Thyroid gland (tissue), 4 donors: ENCODE results near the gene CACNA2D3. TPM values are rescaled to one million over a fixed set of nuclear protein-coding genes. Genes with fewer than 3 reads are reported as not detected.

Experiments
- DNase-seq, 2 donors: peaks; one replicate each; pipeline ENCODE4 v3.0.0-alpha.2; 2019
- H3K27ac ChIP-seq, 3 donors: fragments of 200-600 bp; sonication (generic); 1 replicate in 2 of 3; 2 replicates in 1 of 3; pipeline ENCODE4 v1.5.1; 2016 to 2019; ENCODE audit warnings: mild to moderate bottlenecking in 1 of 3, moderate library complexity in 1 of 3
- H3K27me3 ChIP-seq: fragments of 200-600 bp; sonication (generic); one replicate; pipeline ENCODE4 v1.5.1; 2019
- H3K36me3 ChIP-seq, 2 donors: fragments of 200-600 bp; sonication (generic); one replicate each; pipeline ENCODE4 v1.5.1; 2016 to 2019
- H3K4me1 ChIP-seq, 2 donors: fragments of 200-600 bp; sonication (generic); one replicate each; pipeline ENCODE4 v1.5.1; 2017 to 2019
- H3K4me3 ChIP-seq, 3 donors: fragments of 200-600 bp; sonication (generic); replicated peaks in 1 of 3; 1 replicate in 2 of 3; 2 replicates in 1 of 3; pipeline ENCODE4 v1.5.1; 2016; ENCODE audit warnings: mild to moderate bottlenecking in 1 of 3
- H3K9me3 ChIP-seq: fragments of 200-600 bp; sonication (generic); one replicate; pipeline ENCODE4 v1.5.1; 2017
- CTCF ChIP-seq, 6 experiments: fragments of 200-600 bp in 3 of 6; fragments of 450-650 bp in 3 of 6; sonication (generic) in 3 of 6; IDR thresholded peaks; one replicate each; pipeline ENCODE4 v1.5.1; 2016 to 2019; ENCODE audit warnings: antibody characterized with exemption in 6 of 6, mild to moderate bottlenecking in 2 of 6, inconsistent platforms in 1 of 6, moderate library complexity in 1 of 6
- POLR2A ChIP-seq, 2 donors: fragments of 450-650 bp; IDR thresholded peaks; one replicate each; pipeline ENCODE4 v1.6.1; 2017; ENCODE audit warnings: antibody characterized with exemption in 2 of 2, mild to moderate bottlenecking in 2 of 2, moderate library complexity in 1 of 2
- WGBS, 2 donors: methylation state at CpG; one replicate each; pipeline ENCODE4 v1.1.5; 2017; 5-methylcytosine and 5-hydroxymethylcytosine counted together
- intact Hi-C: fragments of 100-400 bp; cut with DNase I; formaldehyde crosslinking; loops from one replicate; pipeline ENCODE4 v1.15.1; 2023
- total RNA-seq, 4 donors: library from RNA; depleted of rRNA; stranded (reverse); fragments of >200 nt; gene quantifications; one replicate each; pipeline ENCODE4 v1.2.3, GENCODE V29; 2016

The CACNA2D3 gene
- total RNA-seq, 4 donors from 2014 or later = 2.9 to 4.8 (median 4.5) TPM

GRCh38 chr3:54935869-54936268 is 813.5 kb downstream of the CACNA2D3 start:
- Histone ChIP-seq H3K36me3 (no peaks in the 10 kb centered on the region), H3K4me1 (no peaks in the 10 kb centered on the region), H3K9me3 (no peaks in the 10 kb centered on the region), H3K27ac (no peak overlapping the region), H3K4me3 (no peak overlapping the region), H3K27me3 (no peaks in the 10 kb centered on the region)
- DNase-seq = no peak
- intact Hi-C loops = no loop called here
- no peak for TF ChIP-seq CTCF (IDR thresholded peaks at IDR 0.05)
- no peak for TF ChIP-seq POLR2A (IDR thresholded peaks at IDR 0.05)
- 89 to 93% methylated on average over 3 of the region's 3 CpGs for WGBS, 2 donors

GRCh38 chr3:54936561-54936960 is 814.2 kb downstream of the CACNA2D3 start:
- H3K4me3 ChIP-seq = no peak overlapping the region
- DNase-seq = no peak
- WGBS, 2 donors = 70 to 72% methylated on average over 5 of the region's 5 CpGs
- H3K36me3 ChIP-seq = no peaks in the 10 kb centered on the region
- no peak for TF ChIP-seq CTCF (IDR thresholded peaks at IDR 0.05)
- no peak for TF ChIP-seq POLR2A (IDR thresholded peaks at IDR 0.05)
- no peaks in the 10 kb centered on the region for H3K27me3 ChIP-seq
- H3K9me3 ChIP-seq = no peaks in the 10 kb centered on the region
- H3K4me1 ChIP-seq = no peaks in the 10 kb centered on the region
- H3K27ac ChIP-seq = no peak overlapping the region
- intact Hi-C loops = no loop called here

GRCh38 chr3:54939557-54940300 is 817.4 kb downstream of the CACNA2D3 start:
- no peak for TF ChIP-seq POLR2A (IDR thresholded peaks at IDR 0.05)
- no peak for TF ChIP-seq CTCF (IDR thresholded peaks at IDR 0.05)
- Histone ChIP-seq H3K27ac (no peak overlapping the region), H3K9me3 (no peaks in the 10 kb centered on the region), H3K4me1 (no peaks in the 10 kb centered on the region), H3K4me3 (no peak overlapping the region), H3K27me3 (no peaks in the 10 kb centered on the region), H3K36me3 (no peaks in the 10 kb centered on the region)
- no peak for DNase-seq
- 64 to 66% methylated on average over 6 of the region's 6 CpGs for WGBS, 2 donors
- intact Hi-C loops = no loop called here

- Histone ChIP-seq H3K27ac (no peak overlapping the region), H3K4me1 (no peaks in the 10 kb centered on the region), H3K27me3 (no peaks in the 10 kb centered on the region), H3K36me3 (no peaks in the 10 kb centered on the region), H3K4me3 (no peak overlapping the region), H3K9me3 (no peaks in the 10 kb centered on the region)
- no peak for DNase-seq
- WGBS, 2 donors = 77 to 81% methylated on average over 2 of the region's 2 CpGs
- intact Hi-C loops = no loop called here
- no peak for TF ChIP-seq POLR2A (IDR thresholded peaks at IDR 0.05)
Observed at GRCh38 chr3:54940971-54941370, 818.6 kb downstream of the CACNA2D3 start.

- no peaks in the 10 kb centered on the region for H3K27me3 ChIP-seq
- WGBS, 2 donors = 89 to 91% methylated on average over 7 of the region's 7 CpGs
- H3K9me3 ChIP-seq = no peaks in the 10 kb centered on the region
- H3K4me1 ChIP-seq = no peaks in the 10 kb centered on the region
- no peak overlapping the region for H3K4me3 ChIP-seq
- H3K27ac ChIP-seq = no peak overlapping the region
- H3K36me3 ChIP-seq = no peaks in the 10 kb centered on the region
- intact Hi-C loops = no loop called here
- no peak for DNase-seq
- TF ChIP-seq POLR2A (IDR thresholded peaks at IDR 0.05) = no peak
- no peak for TF ChIP-seq CTCF (IDR thresholded peaks at IDR 0.05)
Observed at GRCh38 chr3:54941690-54942362, 819.5 kb downstream of the CACNA2D3 start.
